ENCODE results near the gene PTPN3.

PTPN3 gene

DNA sequence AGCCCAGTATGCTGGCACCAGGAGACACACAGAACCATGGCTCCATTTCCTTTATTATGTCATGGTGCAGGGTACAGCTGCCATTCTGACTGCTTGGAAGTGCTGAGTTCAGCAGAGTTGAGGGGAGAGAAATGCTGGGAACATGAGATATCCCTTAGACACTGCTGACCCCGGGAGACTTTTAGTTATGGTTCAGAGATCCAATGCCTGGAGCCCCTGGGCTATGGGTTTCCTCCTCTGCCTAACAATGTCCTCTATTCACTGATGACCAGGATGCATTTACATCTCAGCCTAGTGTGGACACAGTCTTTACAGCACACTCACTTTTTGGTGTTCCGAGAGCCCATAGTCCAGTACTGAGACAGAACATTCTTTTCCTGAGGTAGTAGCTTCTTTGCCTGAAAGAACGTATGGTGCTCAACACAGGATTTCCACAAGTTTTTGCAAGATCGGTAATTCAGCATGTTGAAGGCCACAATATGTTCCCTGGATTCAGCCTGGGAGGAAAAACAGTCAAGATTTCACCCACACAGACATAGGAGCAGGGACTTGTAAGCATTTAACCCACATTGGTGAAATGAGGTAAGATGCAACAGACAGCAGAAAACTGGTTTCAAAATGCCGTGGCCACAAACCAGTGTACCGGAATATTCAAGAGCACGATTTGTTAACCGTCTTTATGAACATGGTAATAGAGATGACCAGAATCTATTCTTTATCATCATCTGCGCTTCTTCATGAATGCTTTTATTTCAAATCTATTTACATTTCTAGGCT is 71.3 kb downstream of the PTPN3 start:
- no peak for DNase-seq (ENCODE audit: low read depth)

DNA sequence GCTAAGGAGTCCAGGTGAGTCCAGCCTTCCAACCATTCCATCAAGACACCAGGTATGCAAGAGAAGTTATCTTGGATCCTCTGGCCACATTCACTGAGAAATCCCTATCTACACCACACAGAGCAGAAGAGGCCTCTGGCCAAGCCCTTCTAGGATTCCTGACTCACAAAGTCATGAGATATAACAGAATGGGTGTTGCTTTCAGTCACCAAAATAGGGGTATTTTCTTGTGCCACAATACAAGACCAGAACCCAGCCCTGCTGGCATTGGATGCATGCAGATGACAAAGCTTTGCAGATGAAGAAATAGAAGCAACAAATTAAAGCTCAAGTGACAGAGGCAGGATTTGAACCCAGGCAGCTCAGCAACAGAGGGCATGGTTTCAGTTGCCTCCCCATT is 73.5 kb downstream of the PTPN3 start:
- DNase-seq (ENCODE audit: low read depth): no peak

GRCh38 chr9:109423877-109424276 is 74.2 kb downstream of the PTPN3 start:
- peak; percentile 11 for DNase-seq (ENCODE audit: low read depth)

- no peak for DNase-seq (ENCODE audit: low read depth)
These were observed 75.5 kb downstream of the PTPN3 start for GRCh38 chr9:109422641-109423040.

DNA sequence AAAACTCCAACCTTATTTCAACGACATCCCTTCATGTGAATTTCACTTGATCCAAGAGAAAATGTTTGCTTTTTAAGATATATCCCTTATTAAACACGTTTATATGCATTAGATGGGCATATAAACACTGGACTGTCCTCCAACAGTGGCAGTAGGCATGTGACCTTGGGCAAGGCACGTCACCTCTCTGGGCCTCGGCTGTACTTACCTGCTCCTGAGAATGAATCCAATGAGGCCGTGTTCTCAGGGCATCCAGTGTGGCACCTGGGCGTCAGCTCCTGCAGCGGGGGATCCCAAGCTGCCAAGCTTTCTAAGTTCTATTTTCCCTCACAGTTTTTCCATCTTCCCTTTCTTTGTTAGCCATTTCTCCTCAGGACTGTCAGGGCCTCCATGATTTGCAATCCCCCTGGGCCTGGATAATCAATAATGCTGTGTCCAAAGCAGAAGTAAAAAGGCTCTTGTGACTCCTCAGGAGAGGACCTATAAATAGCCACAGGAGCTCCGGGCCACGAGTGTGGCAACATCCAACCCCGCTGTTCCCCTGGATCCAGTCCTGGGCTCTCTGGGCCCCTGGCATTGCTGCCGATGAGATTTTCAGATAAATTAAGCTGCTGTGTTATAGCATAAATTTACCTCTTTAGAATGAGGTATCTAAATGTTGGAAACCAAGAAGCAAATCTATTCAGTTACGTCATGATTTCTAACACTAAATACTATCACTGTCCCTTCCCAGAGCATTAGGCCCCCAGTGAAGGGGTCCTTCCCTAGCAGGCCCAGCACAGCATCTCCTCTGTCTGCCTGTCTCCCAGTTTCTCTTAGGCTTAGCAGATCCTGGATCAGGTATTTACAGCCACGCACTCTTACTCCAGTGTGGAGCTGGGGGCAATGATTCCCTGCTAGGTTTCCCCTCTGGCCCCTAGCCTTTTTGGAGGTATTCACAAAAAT is 76.8 kb downstream of the PTPN3 start:
- no peak for DNase-seq (ENCODE audit: low read depth)

GRCh38 chr9:109419531-109419930 is 78.6 kb downstream of the PTPN3 start:
- DNase-seq (ENCODE audit: low read depth): no peak

DNA sequence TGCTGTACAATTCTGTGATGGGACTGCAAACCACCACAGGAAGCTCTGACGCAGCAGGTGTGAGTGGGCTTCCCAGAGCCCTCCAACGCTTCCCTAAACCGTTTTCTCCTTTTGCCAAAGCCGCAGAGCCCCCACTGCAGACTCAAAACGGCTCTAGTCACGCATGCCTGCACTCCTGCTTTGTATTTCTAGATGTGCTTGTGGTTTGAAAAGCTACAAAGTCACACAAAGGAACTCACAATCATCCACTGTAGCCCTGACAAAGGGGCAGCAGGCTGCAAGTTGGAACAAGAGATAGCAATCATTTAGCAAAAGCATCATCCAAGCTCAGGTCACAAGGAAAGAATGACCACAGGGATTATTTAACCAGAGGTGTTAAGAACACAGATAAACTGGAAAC is 79.3 kb downstream of the PTPN3 start:
- no peak for DNase-seq (ENCODE audit: low read depth)

GRCh38 chr9:109417585-109418544 is 80.2 kb downstream of the PTPN3 start:
- DNase-seq (ENCODE audit: low read depth): no peak

DNA sequence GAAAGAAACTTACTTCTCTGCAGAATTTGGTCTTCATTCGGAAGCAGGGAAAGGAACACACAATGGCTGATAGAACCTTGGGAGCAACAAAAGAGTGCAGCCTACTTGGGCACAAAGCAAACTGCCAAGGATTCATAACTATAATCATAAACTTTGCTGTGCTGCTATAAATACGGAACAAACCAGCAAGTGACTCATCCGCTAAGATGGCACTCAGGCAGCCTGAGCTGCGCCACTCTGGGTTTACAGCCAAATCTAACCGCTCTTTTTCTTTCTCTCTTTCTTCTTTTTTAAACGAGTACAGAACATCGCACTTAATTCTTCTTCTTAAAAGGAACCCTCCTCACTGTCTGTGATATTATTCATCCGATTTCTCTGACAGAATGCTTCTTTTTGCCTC is 81.1 kb downstream of the PTPN3 start:
- peak; percentile 35 for DNase-seq (ENCODE audit: low read depth)

- no peak for DNase-seq (ENCODE audit: low read depth)
These were observed 81.9 kb downstream of the PTPN3 start for GRCh38 chr9:109416135-109416706.

DNA sequence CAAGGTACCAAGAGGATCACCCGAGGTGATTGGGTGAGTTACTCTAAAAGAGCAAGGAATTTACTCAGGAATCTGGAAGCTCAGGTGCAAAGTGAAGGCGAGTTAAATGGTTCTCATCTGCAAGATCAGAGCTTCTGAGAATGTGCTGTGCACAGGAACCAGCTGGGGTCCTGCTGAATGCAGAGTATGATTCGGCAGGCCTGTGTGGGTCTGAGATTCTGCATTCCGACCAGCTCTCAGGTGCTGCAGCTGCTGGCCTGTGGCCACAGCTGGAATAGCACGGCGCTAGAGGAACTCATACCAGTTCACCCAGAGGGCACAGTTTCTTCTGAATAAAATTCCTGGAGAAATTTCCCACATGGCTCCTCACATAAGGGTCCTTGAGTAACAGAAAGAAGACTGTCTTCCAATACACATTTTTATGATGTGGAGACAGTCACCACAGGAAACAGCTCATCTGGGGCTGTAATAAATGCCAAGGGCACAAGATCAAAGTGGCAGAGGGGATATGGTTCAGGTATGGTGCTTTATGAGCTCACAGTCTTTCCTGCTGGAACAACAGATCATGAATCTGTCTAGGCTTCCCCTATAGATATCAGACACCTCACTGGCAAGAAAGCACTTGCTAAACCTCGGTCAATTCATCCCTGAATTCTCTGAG is 83.9 kb downstream of the PTPN3 start:
- DNase-seq (ENCODE audit: low read depth): no peak

DNA sequence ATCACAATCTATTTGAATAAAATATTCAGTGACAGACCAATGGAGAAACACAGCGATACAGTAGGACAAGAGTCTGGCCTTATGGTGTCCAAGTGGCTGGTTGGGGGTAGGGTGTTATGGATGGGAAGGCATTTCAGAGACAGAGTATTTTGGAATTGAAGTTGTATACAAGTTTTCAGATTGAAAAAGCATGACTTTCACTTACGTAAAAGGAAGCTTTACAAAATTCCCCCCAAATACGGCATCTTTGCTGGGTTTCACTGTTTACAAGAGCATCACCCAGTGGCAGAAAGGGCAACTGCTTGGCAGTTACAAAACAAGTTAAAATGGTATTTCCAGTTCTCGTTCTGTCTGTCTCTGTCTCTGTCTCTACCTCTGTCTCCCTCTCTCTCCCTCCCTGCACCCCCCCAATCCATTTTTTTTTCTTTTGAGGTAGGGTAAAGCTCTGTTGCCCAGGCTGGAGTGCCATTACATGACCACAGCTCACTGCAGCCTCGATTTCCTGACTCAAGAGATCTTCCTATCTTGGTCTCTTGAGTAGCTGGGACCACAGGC is 86.2 kb downstream of the PTPN3 start:
- peak; percentile 64 for DNase-seq (ENCODE audit: low read depth)

- no peak for DNase-seq (ENCODE audit: low read depth)
These were observed 86.9 kb downstream of the PTPN3 start for GRCh38 chr9:109411069-109411761.

DNA sequence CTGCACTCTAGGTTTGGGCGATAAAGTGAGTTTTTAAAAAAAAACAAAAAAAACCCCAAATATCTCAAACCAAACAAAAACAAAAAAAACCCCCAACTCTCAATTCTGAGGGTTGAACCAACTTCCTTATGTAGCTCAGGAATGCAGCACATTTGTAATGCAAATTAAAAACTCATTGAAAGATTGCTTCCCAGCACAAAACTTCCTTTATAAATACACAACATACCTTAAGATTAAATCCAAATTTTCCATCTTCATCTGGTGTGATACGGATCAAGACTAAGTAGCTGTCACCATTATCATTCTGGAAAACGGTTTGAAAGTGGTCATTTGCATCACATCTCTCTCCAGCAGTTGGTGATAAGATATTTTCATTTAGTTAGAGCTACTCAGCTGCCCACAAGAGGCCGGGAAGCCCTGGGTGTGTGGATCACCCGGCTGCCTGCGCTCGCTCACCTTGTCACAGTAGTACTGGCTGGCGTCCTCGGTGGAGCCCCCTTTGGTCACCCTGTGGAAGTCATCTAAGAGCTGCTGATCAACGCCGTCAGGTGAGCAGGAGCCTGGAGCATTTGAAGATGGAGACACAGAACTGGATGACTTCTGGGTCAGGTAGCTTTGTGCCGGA is 88.2 kb downstream of the PTPN3 start:
- no peak for DNase-seq (ENCODE audit: low read depth)

DNA sequence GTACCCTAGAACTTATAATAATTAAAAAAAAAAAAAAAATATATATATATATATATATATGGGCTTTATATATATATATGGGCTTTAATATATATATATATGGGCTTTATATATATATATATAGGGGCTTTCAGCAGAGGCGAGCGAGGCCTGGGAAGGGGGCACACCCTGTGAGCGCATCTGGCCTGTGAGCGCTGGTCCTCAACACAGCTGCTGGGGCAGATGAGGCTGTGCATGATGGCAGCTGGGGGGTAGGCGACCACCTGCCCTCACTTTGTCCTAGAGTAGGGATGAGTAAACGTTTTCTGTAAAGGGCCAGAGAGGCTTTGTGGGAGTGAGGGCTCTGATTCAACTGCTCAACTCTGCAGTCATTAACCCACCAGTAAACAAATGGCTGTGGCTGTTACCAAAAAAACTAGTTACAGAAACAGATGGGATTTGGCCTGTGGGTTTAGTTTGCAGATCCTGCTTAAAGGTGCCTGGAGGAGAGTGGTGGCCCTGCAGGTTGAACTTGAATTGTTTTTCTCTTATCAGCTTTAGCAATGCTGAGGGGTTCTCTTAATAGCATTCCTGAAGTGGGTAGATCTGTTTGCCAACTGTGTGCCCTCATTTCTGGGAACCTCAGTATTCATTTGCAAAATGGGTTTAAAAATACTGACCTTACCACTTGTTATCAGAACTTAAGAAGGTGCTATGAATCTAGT is 89.2 kb downstream of the PTPN3 start:
- no peak for DNase-seq (ENCODE audit: low read depth)

- no peak for DNase-seq (ENCODE audit: low read depth)
These were observed 94.3 kb downstream of the PTPN3 start for GRCh38 chr9:109403766-109404320.

- DNase-seq (ENCODE audit: low read depth): no peak
These were observed 95.0 kb downstream of the PTPN3 start for GRCh38 chr9:109403116-109403515.

GRCh38 chr9:109401990-109402318 is 96.2 kb downstream of the PTPN3 start:
- no peak for DNase-seq (ENCODE audit: low read depth)
